HG02678 (cell line): ENCODE measurements around the gene LRRK1.

Experiments
- ATAC-seq: cut with Tn5 transposase; IDR thresholded peaks from one replicate; pipeline ENCODE4 v1.9.1; 2021; ENCODE audit warnings: mild to moderate bottlenecking, moderate library complexity; ENCODE audit not compliant: unreplicated experiment

Gene LRRK1

GRCh38 chr15:101107101-101107500 is 187.9 kb downstream of the LRRK1 start:
- no peak for ATAC-seq

GRCh38 chr15:101107625-101108460 is 188.7 kb downstream of the LRRK1 start:
- no peak for ATAC-seq

DNA sequence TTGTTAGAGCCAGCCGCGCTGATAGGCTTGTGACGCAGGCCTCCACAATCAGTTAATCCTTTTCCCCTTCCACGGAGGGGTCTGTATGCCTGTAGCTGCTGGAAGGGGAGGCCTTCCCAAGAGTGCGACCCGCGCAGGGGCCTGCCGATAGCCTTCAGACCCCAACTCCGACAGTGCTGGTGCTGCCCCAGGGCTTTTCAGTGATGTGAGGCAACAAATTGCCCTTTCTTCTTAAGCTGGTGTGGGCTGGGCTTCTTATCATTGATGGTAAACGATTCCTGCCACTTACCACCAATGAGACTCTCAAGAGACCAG is 189.3 kb downstream of the LRRK1 start:
- ATAC-seq: no peak

GRCh38 chr15:101108791-101109190 is 189.6 kb downstream of the LRRK1 start:
- ATAC-seq: no peak

DNA sequence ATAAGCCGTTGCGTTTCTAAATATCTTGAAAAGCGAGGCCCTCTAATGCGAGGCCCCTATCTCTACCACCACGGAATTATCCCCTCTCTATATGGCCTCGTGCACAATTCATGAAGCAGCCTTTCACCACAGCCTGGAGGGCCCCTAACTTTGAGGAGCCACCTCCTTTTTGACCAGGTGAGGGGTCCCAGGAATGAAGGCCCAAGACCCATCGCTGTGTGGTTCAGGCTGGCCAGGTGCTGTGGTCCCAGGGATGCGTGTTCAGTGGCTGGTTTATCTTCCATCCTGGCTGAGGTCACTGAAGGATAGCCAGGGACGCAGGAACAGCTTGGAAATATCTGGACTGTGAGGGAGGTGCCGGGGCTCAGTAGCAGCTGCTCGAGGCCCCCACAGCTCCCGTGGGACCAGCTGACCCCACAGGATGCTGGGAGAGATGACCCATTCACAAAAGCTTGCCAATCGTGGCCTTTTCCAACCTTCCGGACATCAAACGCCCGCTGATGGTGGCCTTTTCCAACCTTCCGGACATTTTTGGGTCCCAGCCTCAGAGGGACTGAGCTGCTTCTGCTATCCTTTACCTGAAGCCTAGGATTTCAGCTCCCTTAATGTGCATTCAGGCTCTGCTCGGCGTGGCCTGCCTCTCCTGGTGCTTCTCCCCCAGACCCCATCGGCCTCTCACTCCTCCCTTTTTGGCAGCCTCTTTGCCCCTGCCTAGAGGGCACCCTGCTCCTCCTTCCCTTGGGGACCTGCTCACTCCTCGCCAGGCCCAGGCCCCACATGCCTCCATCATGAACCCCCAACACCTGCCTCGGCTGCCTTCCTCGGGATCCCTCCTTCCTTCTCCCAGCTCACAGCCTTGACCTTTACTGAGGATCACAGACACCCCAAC is 191.8 kb downstream of the LRRK1 start:
- no peak for ATAC-seq

GRCh38 chr15:101111570-101112262 is 192.6 kb downstream of the LRRK1 start:
- ATAC-seq: no peak

- no peak for ATAC-seq
Observed at GRCh38 chr15:101112336-101113113, 193.4 kb downstream of the LRRK1 start.

- ATAC-seq: no peak
Observed at GRCh38 chr15:101113114-101114005, 194.2 kb downstream of the LRRK1 start.

GRCh38 chr15:101114166-101114565 is 195.0 kb downstream of the LRRK1 start:
- no peak for ATAC-seq

DNA sequence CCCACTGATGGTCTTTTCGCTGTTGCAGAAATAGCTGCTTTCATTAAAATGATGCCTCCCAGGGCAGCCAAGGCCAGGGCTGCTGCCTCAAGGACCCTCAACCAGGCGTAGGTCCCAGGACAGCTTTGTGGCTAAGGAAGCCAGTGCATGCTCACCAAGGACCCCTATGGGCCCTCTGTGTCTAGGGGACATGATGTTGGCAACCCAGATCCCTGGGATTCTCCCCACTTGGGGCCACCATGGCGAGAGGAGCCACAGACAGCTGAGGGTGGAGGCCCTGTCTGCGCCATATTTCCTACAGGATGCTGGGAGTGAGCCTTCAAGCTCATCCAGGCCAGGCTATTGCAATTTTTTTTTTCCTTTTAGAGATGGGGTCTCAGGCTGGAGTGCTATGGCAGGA is 195.5 kb downstream of the LRRK1 start:
- no peak for ATAC-seq

- no peak for ATAC-seq
Observed at GRCh38 chr15:101115393-101115785, 196.2 kb downstream of the LRRK1 start.

DNA sequence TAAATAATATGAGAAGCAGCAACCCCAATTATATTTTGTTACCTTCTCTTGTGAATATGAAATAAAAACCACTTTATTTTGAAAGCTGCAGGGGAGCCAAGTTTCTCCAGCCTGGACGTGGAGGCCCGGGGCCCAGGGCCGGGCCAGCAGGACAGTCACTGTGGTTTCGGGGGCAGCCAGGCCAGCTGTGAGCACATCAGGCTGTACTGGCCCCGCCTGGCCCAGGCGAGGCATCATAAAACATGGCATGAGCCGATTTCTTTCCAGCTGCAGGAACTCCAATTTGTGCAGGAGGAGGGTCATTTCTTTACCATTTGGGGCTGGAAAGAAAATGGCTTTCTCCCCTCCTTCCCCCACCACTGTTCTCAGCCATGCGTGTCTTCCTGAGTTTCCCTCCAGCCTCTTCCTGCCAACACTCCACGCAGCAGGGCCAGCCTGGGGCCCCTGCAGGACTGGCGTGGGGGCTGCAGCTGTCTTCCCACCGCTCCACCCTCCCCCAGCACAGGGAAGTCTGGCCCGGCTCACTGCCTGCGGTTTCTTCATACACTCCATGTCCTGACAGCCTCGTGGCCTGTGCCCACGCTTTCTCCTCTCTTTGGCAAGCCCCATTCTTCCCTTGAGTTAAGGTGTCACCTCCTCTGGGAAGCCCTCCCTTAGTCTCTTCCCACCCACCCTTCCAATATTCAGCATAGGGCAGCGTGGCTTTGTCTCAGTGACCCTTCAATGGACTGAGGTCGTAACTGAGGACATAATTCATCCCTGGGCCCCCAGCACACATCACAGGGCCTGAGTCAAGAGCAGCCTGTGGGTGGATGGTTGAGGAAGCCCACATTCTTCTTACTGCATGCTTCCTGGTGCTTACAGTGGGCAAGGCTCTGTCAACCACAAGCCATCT is 196.9 kb downstream of the LRRK1 start:
- no peak for ATAC-seq

DNA sequence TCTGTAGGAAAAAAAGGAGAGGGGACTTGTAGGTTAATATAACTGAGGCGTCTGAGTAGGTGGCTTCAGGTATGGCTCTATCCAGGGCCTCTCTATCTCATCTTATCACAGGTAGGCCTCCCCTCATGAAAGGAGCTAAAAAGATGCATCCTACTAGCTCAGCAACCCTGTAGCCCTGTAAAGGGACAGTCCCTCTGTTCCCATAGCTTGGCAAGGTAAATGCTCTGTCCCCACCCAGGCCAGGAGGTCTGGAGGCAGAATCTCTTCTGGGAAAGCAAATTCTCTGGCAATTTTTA is 197.5 kb downstream of the LRRK1 start:
- no peak for ATAC-seq

- no peak for ATAC-seq
Observed at GRCh38 chr15:101118116-101118515, 199.0 kb downstream of the LRRK1 start.

DNA sequence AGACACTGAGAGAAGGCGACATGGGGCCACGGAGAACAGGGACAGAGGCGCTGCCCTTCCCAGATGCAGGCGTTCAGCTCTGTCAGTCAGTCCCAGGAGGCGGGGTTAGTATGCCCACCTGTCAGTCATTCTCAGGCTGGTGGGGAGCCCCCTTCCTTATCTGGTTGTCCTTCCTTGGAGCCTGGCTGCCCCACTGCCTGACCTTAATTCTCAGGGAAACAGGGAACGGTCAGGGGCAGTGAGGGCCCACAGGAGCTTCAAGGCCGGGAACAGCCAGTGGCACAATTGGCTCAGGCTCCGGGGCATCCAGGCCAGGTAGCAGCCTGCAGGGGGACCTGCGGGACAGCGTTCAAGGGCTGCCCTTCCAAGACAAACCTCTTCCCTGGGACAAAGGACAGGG is 199.5 kb downstream of the LRRK1 start:
- no peak for ATAC-seq

DNA sequence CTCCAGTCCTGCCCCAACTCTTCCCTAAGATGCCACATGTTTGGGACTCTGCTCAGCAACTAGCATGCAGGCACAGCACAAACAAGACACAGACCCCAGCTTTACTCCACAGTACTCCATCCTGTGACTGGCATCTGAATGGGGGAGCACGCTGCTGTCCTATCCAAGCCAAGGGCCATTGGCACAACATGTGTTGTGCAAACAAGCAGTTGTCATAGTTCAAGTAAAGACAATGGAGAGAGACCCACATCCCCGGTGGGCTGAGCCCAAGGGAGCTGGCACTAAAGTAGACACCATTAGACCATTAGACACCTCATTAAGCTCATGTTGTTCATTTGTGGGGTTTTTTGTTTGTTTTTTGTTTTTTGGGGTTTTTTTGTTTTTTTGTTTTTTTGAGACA is 200.0 kb downstream of the LRRK1 start:
- ATAC-seq: no peak
